ENCODE data around the gene SIN3B.

GRCh38 chr19:16887353-16888265 is 58.4 kb downstream of the SIN3B start:
- TF ChIP-seq EP300 (IDR thresholded peaks at IDR 0.05) = no peak
- no peak for TF ChIP-seq REST (IDR thresholded peaks at IDR 0.05)
- no peak for TF ChIP-seq CHD4 (IDR thresholded peaks at IDR 0.05; ENCODE audit: borderline replicate concordance)
- TF ChIP-seq CTCF (IDR thresholded peaks at IDR 0.05) = no peak
- TF ChIP-seq NR3C1 (IDR thresholded peaks at IDR 0.05) = no peak
- no peak for TF ChIP-seq POLR2AphosphoS2 (conservative IDR thresholded peaks at IDR 0.05; ENCODE audit: low read length)
